OCI-LY3 (cell line): ENCODE data around the gene WDFY1.

Experiments used
- H2AFZ ChIP-seq: fragments of 200-600, 300-600 bp; shearing (Covaris generic); 2 replicates; pipeline ENCODE4 v1.6.0; 2014; ENCODE audit warnings: antibody characterized with exemption, low read depth, low read length
- H3K27ac ChIP-seq: fragments of 200-600, 300-600 bp; sonication (generic); 2 replicates; pipeline ENCODE4 v1.5.1; 2014; ENCODE audit warnings: mild to moderate bottlenecking, low read length, moderate library complexity, mixed read lengths
- H3K27me3 ChIP-seq: fragments of 200-600, 300-600 bp; sonication (generic); 2 replicates; pipeline ENCODE4 v1.6.1; 2014; ENCODE audit warnings: low read depth, low read length, mixed read lengths
- H3K36me3 ChIP-seq: fragments of 200-600, 300-600 bp; sonication (generic); replicated peaks from 2 replicates; pipeline ENCODE3; 2014; ENCODE audit warnings: low read depth, low read length, mixed read lengths
- H3K4me1 ChIP-seq: fragments of 300-600, 200-600 bp; sonication (generic); 2 replicates; pipeline ENCODE4 v1.6.1; 2014; ENCODE audit warnings: low read length, mixed read lengths
- H3K4me2 ChIP-seq: fragments of 200-600, 300-600 bp; sonication (generic); 2 replicates; pipeline ENCODE4 v1.6.1; 2014; ENCODE audit warnings: low read length, mixed read lengths
- H3K4me3 ChIP-seq: fragments of 300-600, 200-600 bp; sonication (generic); 2 replicates; pipeline ENCODE4 v1.5.1; 2014; ENCODE audit warnings: antibody characterized with exemption, mild to moderate bottlenecking, low read length, moderate library complexity
- H3K79me2 ChIP-seq: fragments of 300-600, 200-600 bp; shearing (Covaris generic); 2 replicates; pipeline ENCODE4 v1.6.1; 2014; ENCODE audit warnings: mild to moderate bottlenecking, low read length, mixed read lengths
- H3K9ac ChIP-seq: fragments of 300-600, 200-600 bp; shearing (Covaris generic); 2 replicates; pipeline ENCODE4 v1.6.0; 2014; ENCODE audit warnings: mild to moderate bottlenecking, low read length, moderate library complexity
- H3K9me3 ChIP-seq: fragments of 200-600, 300-600 bp; shearing (Covaris generic); 2 replicates; pipeline ENCODE4 v1.6.1; 2014; ENCODE audit warnings: low read length, mixed read lengths; ENCODE audit not compliant: insufficient read depth
- H4K20me1 ChIP-seq: fragments of 200-600, 300-600 bp; sonication (generic); 2 replicates; pipeline ENCODE4 v1.6.1; 2016; ENCODE audit warnings: low read length, mixed read lengths; ENCODE audit not compliant: insufficient read depth
- EZH2phosphoT487 ChIP-seq: fragments of 200-600 bp; shearing (Covaris generic); IDR thresholded peaks from 2 replicates; pipeline ENCODE4 v1.6.1; 2018; ENCODE audit warnings: antibody characterized with exemption, mixed run types, low read depth
- TF ChIP-seq, protein P1 (sequence below): fragments of 200-600, 300-600 bp; sonication (generic); IDR thresholded peaks from 2 replicates; pipeline ENCODE4 v1.5.1; 2014; ENCODE audit warnings: antibody characterized with exemption, low read length, low read depth

The WDFY1 gene

DNA sequence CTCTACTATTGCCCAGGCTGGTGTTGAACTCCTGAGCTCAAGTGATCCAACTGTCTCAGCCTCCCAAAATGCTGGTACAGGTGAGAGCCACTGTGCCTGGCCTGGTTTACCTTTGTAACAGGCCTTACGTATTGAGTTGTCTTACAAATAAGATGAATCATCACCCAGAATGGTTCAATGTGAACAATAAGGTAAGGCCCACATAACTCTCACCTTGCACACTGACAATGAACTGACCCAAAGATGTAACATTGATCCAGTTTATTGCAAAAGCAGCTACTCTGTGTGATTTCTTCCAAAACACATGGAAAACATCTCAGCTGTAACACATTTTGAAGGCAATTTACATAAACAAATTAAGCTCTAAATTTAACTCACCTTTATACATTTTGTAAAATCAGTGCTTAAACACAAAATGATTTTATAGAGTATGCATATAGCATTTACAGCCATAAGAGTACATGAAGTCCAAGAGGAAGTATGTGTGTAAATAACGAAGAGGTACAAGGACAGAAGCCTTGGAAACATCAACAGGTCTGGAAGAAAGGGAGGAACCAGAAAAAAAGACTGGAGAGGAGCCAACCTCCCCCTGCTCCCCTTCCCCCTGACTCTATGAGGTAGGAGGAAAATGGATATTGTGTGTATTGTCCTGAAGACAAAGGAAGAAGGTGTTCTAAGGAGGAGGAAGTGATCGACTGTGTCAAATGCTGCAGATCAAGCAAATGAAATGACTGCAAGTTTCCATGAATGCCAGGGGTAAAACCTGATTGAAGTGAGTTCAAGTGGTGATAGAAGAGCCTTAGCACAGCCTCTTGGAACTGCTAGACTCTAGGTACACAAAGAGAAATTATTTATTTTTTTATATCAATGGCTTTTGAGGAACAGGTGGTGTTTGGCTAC lies 5.6 kb upstream of the WDFY1 start:
- TF ChIP-seq, protein P1, sequence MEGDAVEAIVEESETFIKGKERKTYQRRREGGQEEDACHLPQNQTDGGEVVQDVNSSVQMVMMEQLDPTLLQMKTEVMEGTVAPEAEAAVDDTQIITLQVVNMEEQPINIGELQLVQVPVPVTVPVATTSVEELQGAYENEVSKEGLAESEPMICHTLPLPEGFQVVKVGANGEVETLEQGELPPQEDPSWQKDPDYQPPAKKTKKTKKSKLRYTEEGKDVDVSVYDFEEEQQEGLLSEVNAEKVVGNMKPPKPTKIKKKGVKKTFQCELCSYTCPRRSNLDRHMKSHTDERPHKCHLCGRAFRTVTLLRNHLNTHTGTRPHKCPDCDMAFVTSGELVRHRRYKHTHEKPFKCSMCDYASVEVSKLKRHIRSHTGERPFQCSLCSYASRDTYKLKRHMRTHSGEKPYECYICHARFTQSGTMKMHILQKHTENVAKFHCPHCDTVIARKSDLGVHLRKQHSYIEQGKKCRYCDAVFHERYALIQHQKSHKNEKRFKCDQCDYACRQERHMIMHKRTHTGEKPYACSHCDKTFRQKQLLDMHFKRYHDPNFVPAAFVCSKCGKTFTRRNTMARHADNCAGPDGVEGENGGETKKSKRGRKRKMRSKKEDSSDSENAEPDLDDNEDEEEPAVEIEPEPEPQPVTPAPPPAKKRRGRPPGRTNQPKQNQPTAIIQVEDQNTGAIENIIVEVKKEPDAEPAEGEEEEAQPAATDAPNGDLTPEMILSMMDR, result no peak
- TF ChIP-seq EZH2phosphoT487, result no peak
- H3K4me1 ChIP-seq, result peaks cover 34% of the 10 kb centered on the region
- H3K27me3 ChIP-seq, result no peaks in the 10 kb centered on the region
- no peaks in the 10 kb centered on the region for H3K9me3 ChIP-seq
- H3K4me3 ChIP-seq, result no peak overlapping the region
- H3K4me2 ChIP-seq, result no peak overlapping the region
- no peaks in the 10 kb centered on the region for H4K20me1 ChIP-seq
- H3K27ac ChIP-seq, result no peak overlapping the region
- H3K9ac ChIP-seq, result no peak overlapping the region
- H3K79me2 ChIP-seq, result no peaks in the 10 kb centered on the region
- H2AFZ ChIP-seq, result peak overlapping the region; percentile 74; the same call in 1 of the 2 replicates
- H3K36me3 ChIP-seq, result no peaks in the 10 kb centered on the region

DNA sequence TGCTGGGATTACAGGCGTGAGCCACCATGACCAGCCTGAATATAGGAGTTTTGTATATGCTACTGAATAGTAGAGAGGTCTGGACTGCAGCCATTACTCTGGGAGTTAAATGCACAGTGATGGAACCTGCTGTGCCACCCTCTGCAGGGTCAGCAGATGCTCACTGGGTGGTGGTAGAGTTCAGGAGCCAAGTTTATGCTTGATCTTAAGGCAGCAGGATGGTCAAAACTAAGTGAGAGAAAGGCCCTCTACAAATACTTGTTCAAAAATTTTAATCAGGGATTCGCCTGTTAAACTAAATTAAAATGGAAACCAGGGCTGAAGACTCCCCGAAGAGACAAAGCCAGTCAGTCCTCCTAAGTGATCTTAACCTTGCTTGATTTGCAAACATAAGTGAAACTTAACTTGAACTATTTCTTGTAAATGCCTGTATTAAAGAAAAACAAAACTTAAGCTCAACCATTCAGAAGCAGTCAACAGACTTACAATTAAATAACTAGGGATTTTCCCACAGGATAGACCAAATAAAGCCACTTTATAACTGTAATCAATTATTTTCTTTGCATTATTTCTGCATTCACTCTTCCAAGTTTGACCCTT lies 4.2 kb upstream of the WDFY1 start:
- H3K36me3 ChIP-seq, result no peaks in the 10 kb centered on the region
- TF ChIP-seq, protein P1, result peak; percentile 6; the same call in 1 of the 2 replicates
- no peak for TF ChIP-seq EZH2phosphoT487
- no peaks in the 10 kb centered on the region for H3K9me3 ChIP-seq
- H3K4me2 ChIP-seq, result no peak overlapping the region
- no peak overlapping the region for H3K27ac ChIP-seq
- peaks cover 36% of the 10 kb centered on the region for H3K4me1 ChIP-seq
- H3K79me2 ChIP-seq, result peaks cover 8% of the 10 kb centered on the region
- H3K9ac ChIP-seq, result no peak overlapping the region
- no peaks in the 10 kb centered on the region for H4K20me1 ChIP-seq
- H3K4me3 ChIP-seq, result no peak overlapping the region
- H2AFZ ChIP-seq, result no peak overlapping the region
- H3K27me3 ChIP-seq, result no peaks in the 10 kb centered on the region

DNA sequence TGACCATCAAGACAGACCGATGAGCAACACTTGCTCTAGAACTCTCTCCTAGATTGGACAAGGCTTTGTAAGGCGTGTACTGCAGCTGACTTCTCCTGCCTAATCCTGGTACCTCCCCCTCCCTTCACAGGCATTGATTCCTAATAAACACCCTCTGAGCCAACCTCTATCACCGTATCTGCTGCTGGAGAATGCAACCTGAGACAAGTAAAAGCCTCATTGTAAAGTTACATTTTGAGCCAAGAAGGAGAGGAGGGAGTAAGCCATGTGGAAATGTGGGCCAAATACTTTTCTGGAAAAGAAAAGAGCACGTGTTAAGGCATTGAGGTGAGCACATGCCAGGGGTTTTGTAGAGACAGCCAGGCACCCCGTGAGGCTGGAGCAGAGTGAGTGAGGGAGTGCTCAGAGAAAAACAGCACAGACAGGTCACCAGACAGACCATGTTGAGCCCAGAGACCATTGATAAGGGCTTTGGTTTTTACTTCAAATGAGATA lies 2.6 kb upstream of the WDFY1 start:
- H3K4me3 ChIP-seq, result no peak overlapping the region
- peaks cover 23% of the 10 kb centered on the region for H3K79me2 ChIP-seq
- H3K27ac ChIP-seq, result no peak overlapping the region
- no peaks in the 10 kb centered on the region for H3K9me3 ChIP-seq
- H3K9ac ChIP-seq, result no peak overlapping the region
- no peak overlapping the region for H3K4me2 ChIP-seq
- H3K36me3 ChIP-seq, result no peaks in the 10 kb centered on the region
- H3K4me1 ChIP-seq, result peaks cover 34% of the 10 kb centered on the region
- no peaks in the 10 kb centered on the region for H3K27me3 ChIP-seq
- TF ChIP-seq, protein P1, result no peak
- no peak for TF ChIP-seq EZH2phosphoT487
- H2AFZ ChIP-seq, result no peak overlapping the region
- peaks cover 8% of the 10 kb centered on the region for H4K20me1 ChIP-seq

DNA sequence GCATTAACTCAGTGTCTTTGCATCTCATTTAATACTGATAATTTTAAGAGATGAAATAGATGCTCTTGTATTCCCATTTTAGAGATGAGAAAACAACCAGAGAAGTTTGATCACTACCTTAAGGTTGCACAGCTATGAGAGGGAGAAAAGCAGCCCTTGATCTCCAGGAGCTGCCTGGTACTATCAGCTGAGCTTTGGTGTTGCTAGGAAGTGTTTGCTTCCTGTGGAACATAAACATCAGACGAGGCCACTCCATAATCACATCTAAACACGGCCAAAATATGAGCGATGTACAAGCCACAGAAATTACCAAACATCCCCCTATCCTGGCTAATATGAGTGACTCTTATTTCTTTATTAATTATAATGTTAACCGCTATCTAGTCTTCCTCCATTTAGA lies 620 bp upstream of the WDFY1 start:
- Histone ChIP-seq H3K27me3 (no peaks in the 10 kb centered on the region), H4K20me1 (peaks cover 8% of the 10 kb centered on the region), H2AFZ (peak overlapping the region; percentile 51; the same call in 1 of the 2 replicates), H3K4me1 (peaks cover 21% of the 10 kb centered on the region), H3K79me2 (peaks cover 35% of the 10 kb centered on the region), H3K4me2 (peak overlapping the region; percentile 74), H3K4me3 (peak overlapping the region; percentile 99), H3K36me3 (no peaks in the 10 kb centered on the region), H3K9ac (peak overlapping the region; percentile 13; the same call in 1 of the 2 replicates), H3K27ac (no peak overlapping the region), H3K9me3 (no peaks in the 10 kb centered on the region)
- no peak for TF ChIP-seq EZH2phosphoT487
- TF ChIP-seq, protein P1, result no peak
